Fibroblast of villous mesenchyme (primary cell): ENCODE measurements around the gene PALB2. TPM values are rescaled to one million over a fixed set of nuclear protein-coding genes. Genes with fewer than 3 reads are reported as not detected.
A peak's percentile ranks its signal among the peaks of the same experiment; 100 is the strongest.

ENCODE experiments used
- DNase-seq: peaks from one replicate; pipeline ENCODE4 v3.0.0-alpha.2; 2010; ENCODE audit warnings: low read depth
- H3K4me3 ChIP-seq: 2 replicates; pipeline ENCODE4 v1.5.1; 2011; ENCODE audit warnings: low read depth, mild to moderate bottlenecking, low read length
- CTCF ChIP-seq: IDR thresholded peaks from 2 replicates; pipeline ENCODE4 v1.5.1; 2012; ENCODE audit warnings: low read depth, mild to moderate bottlenecking, low read length; ENCODE audit not compliant: insufficient read depth
- total RNA-seq: library from RNA; depleted of rRNA; stranded (reverse); fragments of >200 nt; gene quantifications from 2 replicates; pipeline ENCODE4 v1.2.3, GENCODE V29; 2012

Gene PALB2
- total RNA-seq, 1 donor = 22.0 TPM

- peak; percentile 71 for DNase-seq
- TF ChIP-seq CTCF = no peak
- H3K4me3 ChIP-seq = no peak overlapping the region
Observed at GRCh38 chr16:23668225-23668624, 27.1 kb upstream of the PALB2 start.

- TF ChIP-seq CTCF = no peak
- no peak for DNase-seq
- no peak overlapping the region for H3K4me3 ChIP-seq
Observed at GRCh38 chr16:23667355-23667659, 26.2 kb upstream of the PALB2 start.

- no peak overlapping the region for H3K4me3 ChIP-seq
- no peak for TF ChIP-seq CTCF
- no peak for DNase-seq
Observed at GRCh38 chr16:23666571-23667354, 25.7 kb upstream of the PALB2 start.

GRCh38 chr16:23663918-23664317 is 22.8 kb upstream of the PALB2 start:
- H3K4me3 ChIP-seq = no peak overlapping the region
- no peak for TF ChIP-seq CTCF
- DNase-seq = no peak

- no peak for TF ChIP-seq CTCF
- DNase-seq = no peak
- H3K4me3 ChIP-seq = no peak overlapping the region
Observed at GRCh38 chr16:23651943-23652468, 10.9 kb upstream of the PALB2 start.

GRCh38 chr16:23650674-23651416 is 9.7 kb upstream of the PALB2 start:
- no peak for TF ChIP-seq CTCF
- no peak for DNase-seq
- no peak overlapping the region for H3K4me3 ChIP-seq
